HepG2 (cell line): ENCODE measurements around the gene TMEM129. TPM values are rescaled to one million over a fixed set of nuclear protein-coding genes. Genes with fewer than 3 reads are reported as not detected.

Experiments
- ETV6 ChIP-seq: sonication (generic); formaldehyde crosslinking; conservative IDR thresholded peaks from 2 replicates; pipeline ENCODE4 v1.4.0; 2020; ENCODE audit warnings: missing genetic modification reagents
- GMEB1 ChIP-seq: sonication (generic); formaldehyde crosslinking; IDR thresholded peaks from 2 replicates; pipeline ENCODE4 v1.5.1; 2020; ENCODE audit warnings: missing genetic modification reagents, mild to moderate bottlenecking, borderline replicate concordance
- KAT8 ChIP-seq: IDR thresholded peaks from 2 replicates; pipeline ENCODE4 v1.6.1; 2016; ENCODE audit warnings: missing genetic modification reagents, missing compliant biosample characterization
- MTF2 ChIP-seq: sonication (generic); formaldehyde crosslinking; IDR thresholded peaks from 2 replicates; pipeline ENCODE4 v1.5.0; 2020; ENCODE audit warnings: missing genetic modification reagents, borderline replicate concordance
- PAX8 ChIP-seq: sonication (generic); formaldehyde crosslinking; IDR thresholded peaks from 2 replicates; pipeline ENCODE4 v1.8.0; 2022; ENCODE audit warnings: mild to moderate bottlenecking, missing genetic modification reagents, borderline replicate concordance
- PHF20 ChIP-seq: sonication (generic); formaldehyde crosslinking; IDR thresholded peaks from 2 replicates; pipeline ENCODE4 v1.5.0; 2020; ENCODE audit warnings: mild to moderate bottlenecking, missing genetic modification reagents
- PHF21A ChIP-seq: sonication (generic); formaldehyde crosslinking; IDR thresholded peaks from 2 replicates; pipeline ENCODE4 v1.5.0; 2020; ENCODE audit warnings: mild to moderate bottlenecking, missing genetic modification reagents
- PHF5A ChIP-seq: IDR thresholded peaks from one replicate; pipeline ENCODE4 v1.6.1; 2018; ENCODE audit warnings: low read depth, missing genetic modification reagents; ENCODE audit not compliant: unreplicated experiment
- RARG ChIP-seq: sonication (generic); formaldehyde crosslinking; IDR thresholded peaks from 2 replicates; pipeline ENCODE4 v1.4.0; 2020; ENCODE audit warnings: low read depth, mild to moderate bottlenecking, missing genetic modification reagents
- RFX5 ChIP-seq: IDR thresholded peaks from 2 replicates; pipeline ENCODE4 v1.6.1; 2011; ENCODE audit warnings: low read depth, low read length, improper control_type of control experiment
- SAFB2 ChIP-seq: sonication (generic); formaldehyde crosslinking; IDR thresholded peaks from 2 replicates; pipeline ENCODE4 v1.5.1; 2020; ENCODE audit warnings: missing genetic modification reagents, low read depth, mild to moderate bottlenecking, borderline replicate concordance
- SKI ChIP-seq: fragments of 450-650 bp; IDR thresholded peaks from one replicate; pipeline ENCODE4 v1.6.1; 2018; ENCODE audit warnings: mild to moderate bottlenecking; ENCODE audit not compliant: partially characterized antibody
- SRY ChIP-seq: sonication (generic); formaldehyde crosslinking; IDR thresholded peaks from 2 replicates; pipeline ENCODE4 v1.8.0; 2022; ENCODE audit warnings: mild to moderate bottlenecking, missing genetic modification reagents
- THAP11 ChIP-seq: IDR thresholded peaks from 2 replicates; pipeline ENCODE4 v1.6.1; 2016; ENCODE audit warnings: missing biosample characterization, missing genetic modification reagents
- ZBTB10 ChIP-seq: sonication (generic); formaldehyde crosslinking; IDR thresholded peaks from 2 replicates; pipeline ENCODE4 v1.4.0; 2020; ENCODE audit warnings: missing genetic modification reagents, borderline replicate concordance
- ZKSCAN1 ChIP-seq: fragments of 150-350 bp; IDR thresholded peaks from 2 replicates; pipeline ENCODE4 v1.6.1; 2014; ENCODE audit warnings: low read length
- ZKSCAN5 ChIP-seq: sonication (generic); formaldehyde crosslinking; IDR thresholded peaks from 2 replicates; pipeline ENCODE4 v1.5.1; 2020; ENCODE audit warnings: mild to moderate bottlenecking, missing genetic modification reagents
- ZNF275 ChIP-seq: sonication (generic); formaldehyde crosslinking; IDR thresholded peaks from 2 replicates; pipeline ENCODE4 v1.8.0; 2022; ENCODE audit warnings: missing genetic modification reagents, mild to moderate bottlenecking, inconsistent platforms, borderline replicate concordance
- ZNF326 ChIP-seq: sonication (generic); formaldehyde crosslinking; IDR thresholded peaks from 2 replicates; pipeline ENCODE4 v1.4.0; 2020; ENCODE audit warnings: missing genetic modification reagents, borderline replicate concordance
- ZNF329 ChIP-seq: sonication (generic); formaldehyde crosslinking; IDR thresholded peaks from 2 replicates; pipeline ENCODE4 v1.9.0; 2021; ENCODE audit warnings: low read depth, mild to moderate bottlenecking, missing genetic modification reagents
- ZNF343 ChIP-seq: sonication (generic); formaldehyde crosslinking; IDR thresholded peaks from 2 replicates; pipeline ENCODE4 v1.4.0; 2020; ENCODE audit warnings: mild to moderate bottlenecking, missing genetic modification reagents
- ZNF607 ChIP-seq: sonication (generic); formaldehyde crosslinking; IDR thresholded peaks from 2 replicates; pipeline ENCODE4 v1.5.1; 2020; ENCODE audit warnings: missing genetic modification reagents, mild to moderate bottlenecking, borderline replicate concordance
- ZNF761 ChIP-seq: sonication (generic); formaldehyde crosslinking; conservative IDR thresholded peaks from 2 replicates; pipeline ENCODE4 v1.4.0; 2020; ENCODE audit warnings: mild to moderate bottlenecking, missing genetic modification reagents
- ZNF766 ChIP-seq: sonication (generic); formaldehyde crosslinking; IDR thresholded peaks from 2 replicates; pipeline ENCODE4 v1.5.0; 2020; ENCODE audit warnings: missing genetic modification reagents, borderline replicate concordance
- ZSCAN5A ChIP-seq: sonication (generic); formaldehyde crosslinking; IDR thresholded peaks from 2 replicates; pipeline ENCODE4 v1.8.0; 2022; ENCODE audit warnings: mild to moderate bottlenecking, missing genetic modification reagents, borderline replicate concordance
- polyA plus RNA-seq, 8 experiments: library from polyadenylated mRNA; depleted of rRNA in 3 of 8; stranded (reverse) in 7 of 8; unstranded in 1 of 8; fragments of >200 nt; fragmentation: Illumina TruSeq in 4 of 8; extraction: Trizol in 4 of 8; gene quantifications; 2 replicates each; pipeline versions ENCODE4 v1.2.1 to v1.2.3, GENCODE V29; 2011 to 2016; ENCODE audit warnings: low read depth in 4 of 8, missing spikeins in 1 of 8, mixed read lengths in 1 of 8; ENCODE audit not compliant: insufficient read depth in 1 of 8
- total RNA-seq, 5 experiments: library from RNA; depleted of rRNA; stranded (reverse); fragments of >200 nt; fragmentation: Illumina TruSeq; extraction: Trizol; gene quantifications; 2 replicates each; pipeline ENCODE4 v1.2.3, GENCODE V29; 2016; ENCODE audit warnings: low read depth in 1 of 5

Gene TMEM129
- total and polyA plus RNA-seq, 2 of the 13 experiments (the other 11 are each of a cell fraction or from before 2014, with no cell fraction given) = 19.0 to 25.8 TPM

GRCh38 chr4:1751919-1752283, 30.8 kb upstream of the TMEM129 start (continued):
- no peak for TF ChIP-seq GMEB1 (CRISPR knock-in tag)
- TF ChIP-seq MTF2 (CRISPR knock-in tag) = no peak
- no peak for TF ChIP-seq KAT8
- TF ChIP-seq ZKSCAN1 = no peak
- TF ChIP-seq PHF5A (CRISPR knock-in tag) = no peak
- no peak; the same call in 1 of the 2 replicates for TF ChIP-seq ZNF343 (CRISPR knock-in tag)
- TF ChIP-seq ZNF275 (CRISPR knock-in tag) = no peak
- no peak; the same call in 1 of the 2 replicates for TF ChIP-seq SAFB2 (CRISPR knock-in tag)
- no peak for TF ChIP-seq ZKSCAN5 (CRISPR knock-in tag)
- peak; percentile 54; the same call in 1 of the 2 replicates for TF ChIP-seq ZNF326 (CRISPR knock-in tag)
- no peak for TF ChIP-seq RARG
- TF ChIP-seq ZNF766 = 0 out of 2 replicates have a peak, but pooled peaks have one; percentile 3
- no peak for TF ChIP-seq PHF20
- TF ChIP-seq ZNF329 (CRISPR knock-in tag) = no peak
- TF ChIP-seq ZBTB10 (CRISPR knock-in tag) = peak; percentile 51; the same call in 1 of the 2 replicates
- TF ChIP-seq ETV6 (CRISPR knock-in tag) = no peak
- no peak for TF ChIP-seq RFX5
- TF ChIP-seq PAX8 (CRISPR knock-in tag) = no peak
- no peak for TF ChIP-seq ZSCAN5A
- TF ChIP-seq SKI = no peak
- TF ChIP-seq THAP11 (CRISPR knock-in tag) = peak; percentile 28; the same call in 1 of the 2 replicates
- TF ChIP-seq ZNF607 (CRISPR knock-in tag) = no peak
- peak; percentile 67; the same call in 1 of the 2 replicates for TF ChIP-seq PHF21A
- TF ChIP-seq ZNF761 = 0 out of 2 replicates have a peak, but pooled peaks have one; percentile 31
- TF ChIP-seq SRY (CRISPR knock-in tag) = 0 out of 2 replicates have a peak, but pooled peaks have one; percentile 1
